Activated CD4-positive, alpha-beta T cell treated with anti-CD3 and anti-CD28 coated beads, Interleukin-2, Interleukin-6, amounts not matched to agents 100 ng/mL and 50 ng/mL, durations not matched to agents 16 hours and 8 hours (primary cell): Measurements from ENCODE around the gene BLACAT1.
A peak's percentile ranks its signal among the peaks of the same experiment; 100 is the strongest.
"Not testable (repeated sequence)": the region's sequence is repeated elsewhere in the genome, so short reads cannot be mapped to it uniquely, and the experiment has no call there.

Experiments used
- DNase-seq: peaks from one replicate; pipeline ENCODE4 v3.0.0-alpha.2; 2020

The BLACAT1 gene

DNA sequence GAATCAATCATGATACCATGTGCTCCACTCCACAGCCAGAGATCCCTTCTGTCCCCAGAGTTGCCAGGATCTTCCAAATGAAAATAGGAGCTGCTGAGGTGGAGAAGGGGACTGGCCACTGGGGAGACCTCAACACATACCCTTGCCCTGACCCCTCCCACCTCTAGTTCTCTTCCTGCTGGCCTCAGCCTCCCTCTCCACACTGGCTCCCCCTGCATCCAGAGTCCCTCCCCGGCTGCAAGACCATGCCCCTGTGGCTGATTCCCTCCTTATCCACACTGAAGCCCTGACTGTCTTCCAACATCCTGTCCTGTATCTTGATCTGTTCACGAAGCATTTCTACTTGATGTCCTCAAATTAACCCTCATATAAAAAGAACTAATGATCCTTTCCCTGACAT, 27.5 kb upstream of the BLACAT1 start:
- DNase-seq, result no peak

DNA sequence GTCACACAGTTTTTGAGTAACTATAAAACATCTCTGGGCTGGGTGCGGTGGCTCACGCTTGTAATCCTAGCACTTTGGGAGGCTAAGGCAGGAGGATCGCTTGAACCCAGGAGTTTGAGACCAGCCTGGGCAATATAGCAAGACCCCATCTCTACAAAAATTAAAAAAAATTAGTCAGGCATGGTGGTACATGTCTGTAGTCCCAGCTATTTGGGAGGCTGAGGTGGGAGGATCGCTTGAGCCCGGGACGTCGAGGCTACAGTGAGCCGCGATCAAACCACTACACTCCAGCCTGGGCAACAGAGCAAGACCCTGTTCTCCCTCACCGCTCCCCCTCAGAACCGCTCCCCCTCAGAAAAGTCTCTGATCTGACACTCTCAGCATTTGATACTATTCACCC, 26.7 kb upstream of the BLACAT1 start:
- DNase-seq, result not testable (repeated sequence)

DNA sequence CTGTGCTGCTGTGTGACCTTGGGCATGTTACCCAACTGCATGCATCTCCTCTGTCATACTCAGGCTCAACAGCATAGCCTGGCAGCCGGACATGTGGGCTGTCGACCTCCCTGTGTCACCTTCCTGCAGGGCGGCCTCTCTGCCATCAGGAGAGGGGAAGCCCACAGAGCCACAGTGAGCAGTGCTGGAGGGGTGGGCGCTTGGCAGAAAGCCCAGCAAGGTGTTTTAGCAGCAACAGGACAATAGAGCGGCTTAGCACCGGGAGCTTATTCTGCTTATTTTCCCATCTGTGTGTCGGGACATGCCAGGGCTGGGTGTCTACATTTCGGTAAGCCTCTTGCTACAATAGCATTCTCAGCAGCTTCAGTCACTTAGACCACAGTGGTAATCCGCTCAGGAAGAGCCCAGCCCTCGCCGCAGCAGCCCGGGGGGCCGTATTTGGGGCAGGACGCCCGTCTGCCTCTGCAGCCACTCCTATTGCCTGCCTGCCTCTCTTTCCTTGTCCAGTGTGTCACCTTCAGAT, 25.8 kb upstream of the BLACAT1 start:
- DNase-seq, result peak; percentile 17

DNA sequence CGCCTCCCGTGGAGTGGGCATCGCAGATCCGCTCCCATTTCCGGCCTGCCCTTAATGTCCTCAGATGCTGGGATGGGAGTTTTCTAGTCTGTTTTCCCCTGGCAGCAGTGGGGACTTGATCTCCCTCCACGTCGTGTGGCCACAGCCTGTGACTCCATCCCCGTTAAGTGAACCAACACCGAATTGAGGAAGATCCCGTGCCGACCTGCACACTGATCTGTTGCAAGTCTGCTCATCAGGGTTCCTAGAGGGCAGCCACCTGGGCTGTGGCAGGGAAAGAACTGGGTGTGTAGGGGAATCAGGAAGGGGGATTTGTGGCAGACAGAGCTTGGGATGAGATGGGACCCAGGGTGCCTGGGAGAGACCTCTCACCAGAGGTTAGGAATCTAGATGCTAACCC, 25.4 kb upstream of the BLACAT1 start:
- DNase-seq, result no peak

DNA sequence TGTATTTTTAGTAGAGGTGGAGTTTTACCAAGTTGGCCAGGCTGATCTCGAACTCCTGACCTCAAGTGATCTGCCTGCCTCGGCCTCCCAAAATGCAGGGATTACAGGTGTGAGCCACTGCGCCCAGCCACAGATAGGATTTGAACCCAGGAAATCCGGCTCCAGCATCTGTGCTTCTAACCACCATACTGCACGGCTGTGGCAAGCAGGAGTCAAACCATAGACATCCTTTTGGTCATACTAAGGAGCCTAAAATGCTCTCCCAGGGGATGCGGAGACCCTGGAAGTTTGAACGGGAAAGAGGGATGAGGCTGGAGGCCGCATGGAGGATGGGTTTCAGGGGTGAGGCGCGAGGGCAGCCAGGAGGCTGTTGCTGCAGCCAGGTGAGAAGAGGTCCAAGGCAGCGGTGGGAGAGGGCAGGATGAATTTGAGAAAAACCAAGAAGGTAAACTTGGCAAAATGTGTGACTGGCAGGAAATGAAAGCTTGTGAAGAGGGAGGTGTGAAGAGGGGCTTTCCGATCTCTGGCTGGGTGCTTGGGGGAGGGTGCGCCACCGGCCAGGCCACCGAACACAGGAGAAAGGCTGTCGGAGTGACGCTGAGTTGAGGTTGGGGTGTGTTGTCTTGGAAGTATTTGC, 24.6 kb upstream of the BLACAT1 start:
- DNase-seq, result peak; percentile 81

DNA sequence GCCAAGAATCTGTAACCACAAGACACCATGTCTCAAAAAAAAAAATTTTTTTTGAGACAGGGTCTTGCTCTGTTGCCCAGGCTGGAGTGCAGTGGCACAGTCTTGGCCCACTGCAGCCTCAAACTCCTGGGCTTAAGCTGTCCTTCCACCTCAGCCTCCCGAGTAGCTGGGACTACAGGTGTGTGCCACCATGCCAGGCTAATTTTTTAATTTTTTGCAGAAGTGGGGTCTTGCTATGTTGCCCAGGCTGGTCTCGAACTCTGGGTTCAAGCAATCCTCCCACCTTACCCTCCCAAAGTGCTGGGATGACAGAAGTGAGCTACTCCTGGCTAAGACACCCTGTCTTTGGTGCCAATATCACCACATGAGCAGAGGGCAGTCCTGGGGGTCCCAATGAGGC, 23.1 kb upstream of the BLACAT1 start:
- not testable (repeated sequence) for DNase-seq

DNA sequence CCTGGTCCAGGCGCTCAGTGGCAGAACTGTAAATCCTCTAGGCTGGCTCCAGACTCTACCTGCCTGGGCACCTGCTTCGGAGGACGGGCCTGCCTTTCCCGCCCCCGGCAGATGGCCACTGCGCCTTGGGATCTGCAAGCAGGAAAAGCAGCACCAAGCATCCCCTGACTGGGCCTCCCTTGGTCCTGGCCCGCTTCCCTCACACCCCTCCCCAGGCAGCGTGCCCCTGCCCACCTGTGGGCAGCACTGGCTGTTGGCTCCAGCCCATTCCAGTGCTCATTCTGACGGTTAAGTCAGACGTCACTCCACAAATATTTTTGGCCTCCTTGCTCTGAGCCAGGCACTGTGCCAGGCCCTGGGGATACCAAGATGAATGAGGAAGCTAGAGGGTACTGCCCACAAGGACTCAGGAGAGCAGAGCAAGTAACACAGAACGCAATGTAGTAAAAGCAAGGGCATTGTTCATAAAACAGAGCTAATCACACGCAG, 22.0 kb upstream of the BLACAT1 start:
- no peak for DNase-seq

DNA sequence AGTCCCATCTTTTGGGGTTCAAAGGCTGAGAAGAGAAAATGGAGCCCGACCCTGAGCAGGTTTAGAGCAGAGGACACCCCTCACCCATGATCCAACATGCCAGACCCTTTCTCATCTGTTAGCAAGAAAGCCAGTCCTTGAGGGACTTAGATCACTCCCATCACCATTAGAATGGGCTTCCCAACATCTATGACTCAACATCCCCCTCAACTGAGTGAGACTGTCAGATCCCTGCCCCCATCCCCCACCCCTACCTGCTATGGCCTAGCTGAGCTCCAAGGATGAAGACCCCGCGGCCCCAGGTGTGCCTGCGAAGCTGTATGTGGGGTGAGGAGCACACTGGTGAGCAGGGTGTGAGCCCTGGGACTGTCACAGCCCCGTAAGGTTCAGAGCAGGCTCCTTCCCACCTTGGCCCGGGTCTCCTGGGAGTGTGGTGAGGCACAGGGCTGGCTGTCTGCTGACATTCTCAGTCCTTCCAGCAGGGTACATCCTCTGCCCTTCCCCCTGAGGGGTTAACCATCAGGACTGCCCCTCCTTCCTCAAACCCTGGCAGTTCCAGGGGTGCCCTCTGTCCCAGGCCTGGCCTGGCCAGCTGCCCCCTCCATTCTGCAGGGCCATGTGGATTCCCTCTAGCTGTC, 21.4 kb upstream of the BLACAT1 start:
- DNase-seq, result no peak

DNA sequence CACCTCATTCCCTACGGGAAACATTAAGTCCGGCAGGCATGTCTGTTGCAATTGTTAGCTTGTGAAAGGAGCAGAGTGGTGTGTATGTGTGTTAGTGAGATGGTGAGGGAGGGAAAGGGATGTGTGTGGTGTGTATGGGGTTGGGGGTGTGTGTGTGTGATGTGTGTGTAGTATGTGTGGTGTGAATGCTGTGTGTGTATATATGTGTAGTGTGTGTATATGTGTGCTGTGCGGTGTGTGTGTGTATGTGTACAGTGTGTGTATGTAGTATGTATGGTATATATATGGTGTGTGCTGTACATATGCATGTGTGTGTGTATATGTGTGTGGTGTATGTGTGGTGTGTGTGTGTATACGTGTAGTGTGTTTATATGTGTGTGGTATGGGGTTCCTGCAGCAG, 20.8 kb upstream of the BLACAT1 start:
- DNase-seq, result no peak

DNA sequence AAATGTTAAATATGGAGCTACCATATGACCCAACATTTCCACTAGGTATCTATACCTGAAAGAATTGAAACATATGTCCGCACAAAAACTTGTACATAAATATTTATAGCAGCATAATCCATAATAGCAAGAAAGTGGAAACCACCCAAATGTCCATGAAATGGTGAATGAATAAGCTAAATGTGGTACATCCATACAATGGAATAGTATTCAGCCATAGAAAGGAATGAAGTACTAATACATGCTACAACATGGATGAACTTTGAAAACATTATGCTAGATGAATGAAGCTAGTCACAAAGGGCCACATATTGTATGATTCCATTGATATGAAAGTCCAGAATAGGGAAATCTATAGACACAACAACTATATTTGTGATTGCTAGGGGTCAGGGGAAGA, 20.0 kb upstream of the BLACAT1 start:
- no peak for DNase-seq

DNA sequence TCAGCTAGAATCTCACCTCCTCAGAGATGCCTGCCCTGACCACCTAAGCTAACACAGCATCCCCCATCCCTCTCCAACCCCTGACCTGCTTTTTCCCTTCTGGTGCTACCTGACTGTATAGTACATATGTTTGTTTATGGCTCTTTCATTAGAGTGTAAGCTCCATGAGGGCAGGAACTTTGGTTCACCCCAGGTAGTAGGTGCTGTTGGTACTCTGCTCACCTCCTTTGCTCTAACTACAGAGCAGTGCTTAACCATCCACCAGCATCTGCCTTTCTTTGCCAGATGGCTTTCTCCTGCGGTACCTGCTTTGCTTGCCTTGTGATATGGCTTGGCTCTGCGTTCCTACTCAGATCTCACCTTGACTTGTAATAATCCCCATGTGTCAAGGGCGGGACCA, 18.7 kb upstream of the BLACAT1 start:
- DNase-seq, result no peak

DNA sequence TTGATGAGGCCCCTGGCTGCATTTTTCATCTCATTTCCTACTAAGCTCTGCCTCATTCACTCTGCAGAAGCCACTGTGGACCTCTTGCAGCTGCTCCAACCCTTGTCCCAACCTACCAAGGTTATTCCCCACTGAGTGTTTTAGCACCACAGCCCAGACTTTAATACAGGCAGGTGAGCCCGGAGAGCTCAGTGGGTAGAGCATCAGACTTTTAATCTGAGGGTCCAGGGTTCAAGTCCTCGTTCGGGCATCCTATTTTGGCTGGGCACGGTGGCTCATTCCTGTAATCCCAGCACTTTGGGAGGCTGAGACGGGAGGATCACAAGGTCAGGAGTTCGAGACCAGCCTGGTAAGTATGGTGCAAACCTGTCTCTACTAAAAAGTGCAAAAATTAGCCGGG, 18.1 kb upstream of the BLACAT1 start:
- no peak for DNase-seq

DNA sequence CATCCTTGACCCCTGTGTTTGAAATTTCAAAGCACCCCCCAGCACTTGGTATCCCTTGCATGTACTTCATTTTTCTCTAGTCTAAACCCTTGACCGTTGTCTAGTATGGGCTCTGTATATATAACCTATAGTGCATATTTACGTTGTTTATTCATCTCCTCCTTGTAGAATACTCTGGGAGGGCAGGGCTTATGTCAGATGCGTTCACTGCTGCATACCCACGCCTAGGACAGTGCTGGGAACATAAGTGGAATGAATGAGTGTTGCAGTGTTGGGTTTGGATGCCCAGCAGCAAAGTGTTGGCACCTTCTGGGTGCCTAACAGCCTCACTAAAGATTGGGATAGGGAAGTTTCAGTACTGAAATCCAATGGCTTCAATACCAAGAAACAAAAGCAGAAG, 17.6 kb upstream of the BLACAT1 start:
- DNase-seq, result no peak

DNA sequence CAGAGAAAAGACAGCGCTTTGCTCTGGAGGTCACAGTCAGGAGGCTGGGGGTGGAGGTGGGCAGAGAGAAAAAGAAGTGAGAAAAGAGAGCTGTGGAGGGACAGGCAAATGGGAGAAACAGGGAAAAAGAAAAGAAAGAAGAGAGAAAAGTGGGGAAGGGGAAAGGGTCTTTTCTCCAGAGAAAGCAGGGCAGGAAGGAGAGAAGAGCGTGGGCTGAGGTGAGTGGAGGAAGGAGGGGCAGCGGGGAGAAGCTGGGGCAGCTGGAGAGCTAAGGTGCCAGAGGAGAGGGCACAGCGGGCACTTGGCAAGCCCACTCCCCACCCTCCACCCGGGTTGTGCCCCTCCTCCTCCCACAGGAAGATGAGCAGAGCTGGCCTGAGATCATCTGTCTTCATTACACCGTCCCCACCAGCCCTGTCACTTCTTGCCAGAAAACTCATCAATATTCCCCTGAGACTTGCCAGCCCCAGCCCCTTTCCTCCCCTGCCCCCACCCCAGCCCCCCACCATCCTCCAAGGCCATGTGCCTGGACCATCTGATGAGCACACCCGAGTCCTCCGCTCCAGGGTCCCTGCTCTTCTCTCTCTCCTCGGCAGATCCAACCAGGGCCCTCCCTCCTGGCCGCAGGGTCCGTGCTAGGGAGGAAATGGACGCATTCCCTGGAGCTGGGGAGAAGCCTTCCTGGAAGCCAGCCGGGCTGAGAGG, 17.0 kb upstream of the BLACAT1 start:
- DNase-seq, result no peak

DNA sequence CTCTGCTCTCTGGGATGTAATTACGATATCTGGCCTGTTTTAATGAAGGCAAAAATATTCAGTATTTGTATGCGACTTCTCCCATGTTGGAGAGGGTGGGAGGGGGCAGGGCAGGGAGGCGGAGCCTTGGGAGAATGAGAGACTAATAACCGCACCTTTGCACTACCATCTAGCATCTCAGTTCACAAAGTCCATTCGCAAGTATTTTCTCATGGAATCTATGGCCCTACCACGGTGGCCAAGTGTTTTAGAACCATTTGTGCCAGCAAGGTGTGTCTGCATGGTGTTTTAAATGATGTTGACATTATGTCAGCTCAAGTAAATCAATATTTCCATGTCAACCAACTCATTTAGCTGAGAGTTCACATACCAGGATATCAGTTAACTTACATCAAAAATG, 14.3 kb upstream of the BLACAT1 start:
- DNase-seq, result no peak

DNA sequence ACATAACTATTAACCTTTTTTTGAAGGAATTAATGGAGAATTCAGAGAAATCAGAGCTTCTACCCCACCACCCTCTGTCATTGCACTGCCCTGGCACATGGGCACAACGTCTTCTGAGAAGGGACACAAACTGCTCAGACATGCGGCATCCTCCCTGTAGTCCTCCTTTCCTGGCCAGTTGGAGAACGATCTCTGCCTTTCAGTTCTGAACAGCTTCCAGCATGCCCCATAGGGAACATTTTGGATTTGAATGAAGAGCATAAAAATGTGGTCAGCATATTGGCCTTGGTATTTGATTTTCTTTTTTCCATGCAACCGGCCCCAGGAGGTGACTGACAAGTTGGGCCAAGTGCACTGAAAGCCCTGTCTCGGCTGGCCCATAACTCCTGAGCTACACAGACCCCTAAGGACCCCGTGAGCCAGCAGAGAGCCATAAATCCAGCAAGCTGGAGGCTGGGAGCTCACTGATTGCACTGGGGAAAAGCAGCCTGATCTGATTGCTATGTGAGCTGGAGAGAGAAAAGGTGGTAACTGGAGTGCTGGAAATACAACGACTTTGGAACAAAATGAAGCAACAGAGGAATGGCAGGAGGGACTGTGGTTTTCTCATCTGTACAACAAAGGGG, 10.9 kb upstream of the BLACAT1 start:
- DNase-seq, result no peak

DNA sequence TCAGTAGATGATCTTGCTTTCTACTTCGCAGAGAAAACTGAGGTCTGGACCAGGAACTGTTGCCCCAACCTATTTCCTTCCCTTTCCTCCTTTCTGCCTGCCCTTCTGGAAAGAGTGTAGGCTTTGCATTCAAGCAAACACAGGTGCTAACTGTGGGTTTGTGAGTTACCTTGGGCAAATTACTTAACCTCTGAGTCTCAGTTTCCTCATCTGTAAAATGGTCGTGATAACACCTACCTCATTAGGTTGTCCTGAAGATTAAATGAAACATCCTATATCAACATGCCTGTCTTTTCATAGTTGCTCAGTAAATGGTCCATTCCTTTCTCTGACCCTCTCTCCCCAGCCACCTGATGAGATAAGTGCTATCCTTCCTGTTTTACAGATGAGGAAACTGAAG, 9.5 kb upstream of the BLACAT1 start:
- DNase-seq, result no peak

DNA sequence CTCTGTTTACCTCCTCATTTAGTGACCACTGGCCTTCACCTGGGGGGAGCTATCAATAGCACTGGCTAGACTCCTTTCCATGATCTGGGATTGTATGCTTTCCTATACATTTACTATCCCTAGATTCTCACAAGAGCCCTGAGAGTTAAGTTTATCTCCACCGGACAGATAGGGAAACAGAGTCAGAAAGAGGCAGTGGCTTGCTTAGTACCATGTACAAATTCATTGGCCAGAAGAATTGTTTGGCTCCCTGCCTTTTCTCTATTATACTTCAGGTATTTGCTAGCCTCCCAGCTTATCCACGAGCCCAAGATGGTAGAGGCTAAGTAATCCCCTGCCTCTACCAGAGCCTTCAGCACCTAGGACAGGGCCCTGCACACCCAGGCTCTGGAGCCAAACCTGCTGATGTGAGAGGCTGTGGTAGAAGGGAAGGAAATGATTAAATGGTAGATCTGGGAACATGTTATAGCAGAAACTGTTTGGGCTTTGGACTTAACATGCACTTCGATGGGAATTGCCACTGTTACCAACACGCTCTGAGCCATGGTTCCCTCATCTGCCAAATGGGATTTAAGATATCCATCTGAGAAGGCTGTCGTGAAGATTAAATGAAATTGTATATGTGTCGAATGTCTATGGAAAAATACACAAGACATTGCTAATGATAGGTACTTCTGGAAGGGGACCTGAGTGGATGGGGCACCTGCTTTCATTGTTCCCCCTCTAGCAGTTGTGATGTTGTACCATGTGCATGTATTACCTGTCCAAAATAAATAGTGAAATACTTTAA, 3.1 kb upstream of the BLACAT1 start:
- DNase-seq, result peak; percentile 38

DNA sequence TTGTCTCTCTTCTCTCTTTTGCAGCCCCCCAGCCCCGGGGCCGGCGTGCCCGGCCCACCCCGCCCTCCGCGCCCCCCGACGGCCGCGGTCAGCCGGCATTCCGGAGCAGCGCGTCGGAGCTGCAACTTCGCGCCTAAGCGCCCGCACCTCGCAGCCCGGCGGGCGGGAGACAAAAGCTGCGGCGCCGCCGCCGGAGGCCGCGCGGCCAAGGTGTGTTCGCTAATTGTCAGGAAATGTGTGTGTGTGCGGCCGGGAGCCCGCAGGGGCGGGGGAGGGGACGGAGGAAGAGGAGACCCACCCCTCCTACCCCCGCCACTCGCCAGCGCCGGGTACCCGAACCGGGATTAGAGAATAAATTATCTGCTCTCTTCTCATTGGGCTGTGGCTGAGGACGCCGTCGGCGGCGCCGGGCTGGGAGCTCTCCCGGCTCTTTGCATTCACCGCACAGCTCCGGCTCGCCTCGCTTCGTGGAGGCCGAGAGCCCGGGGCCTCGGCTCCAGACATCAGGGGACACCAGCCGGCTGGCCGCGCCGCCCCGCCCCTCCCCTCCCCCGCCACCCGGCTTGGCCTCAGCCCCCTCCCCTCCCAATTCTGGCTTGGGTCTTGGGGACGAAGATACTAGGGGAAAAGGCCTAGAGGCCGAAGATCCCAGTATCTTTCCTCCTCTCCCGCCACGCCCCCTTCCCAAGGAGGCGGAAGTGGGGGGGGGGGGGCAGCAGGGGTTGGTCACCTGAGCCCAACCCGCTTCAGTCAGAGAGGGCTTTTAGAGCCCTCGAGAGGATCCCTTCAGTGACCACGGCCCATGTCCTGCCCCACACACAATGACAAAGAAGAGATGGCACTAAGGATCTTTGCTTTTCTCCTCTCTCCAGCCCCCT, 1.3 kb upstream of the BLACAT1 start:
- DNase-seq, result no peak

DNA sequence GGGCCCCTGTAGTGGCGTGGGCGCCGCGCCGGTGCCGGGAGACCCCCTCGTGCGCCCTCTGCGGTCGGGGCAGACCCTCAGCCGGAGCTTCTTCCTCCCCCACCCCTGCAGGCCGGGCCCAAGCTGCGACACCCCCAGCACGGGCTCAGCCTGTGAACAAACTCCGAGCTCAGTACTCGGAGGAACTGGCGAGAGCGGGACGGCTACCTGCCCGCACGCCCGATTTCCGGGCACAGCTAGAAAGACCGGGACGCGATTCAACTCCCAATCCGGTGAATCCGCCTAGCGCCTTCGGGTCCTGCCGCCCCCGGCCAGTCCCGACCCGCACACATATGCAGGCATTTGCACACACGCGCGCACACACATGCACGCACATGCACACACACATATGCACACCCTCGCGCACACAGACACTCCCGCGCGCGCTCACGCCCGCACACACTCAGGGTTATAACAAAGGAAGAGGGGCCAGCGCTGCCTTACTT, 580 bp upstream of the BLACAT1 start:
- no peak for DNase-seq

DNA sequence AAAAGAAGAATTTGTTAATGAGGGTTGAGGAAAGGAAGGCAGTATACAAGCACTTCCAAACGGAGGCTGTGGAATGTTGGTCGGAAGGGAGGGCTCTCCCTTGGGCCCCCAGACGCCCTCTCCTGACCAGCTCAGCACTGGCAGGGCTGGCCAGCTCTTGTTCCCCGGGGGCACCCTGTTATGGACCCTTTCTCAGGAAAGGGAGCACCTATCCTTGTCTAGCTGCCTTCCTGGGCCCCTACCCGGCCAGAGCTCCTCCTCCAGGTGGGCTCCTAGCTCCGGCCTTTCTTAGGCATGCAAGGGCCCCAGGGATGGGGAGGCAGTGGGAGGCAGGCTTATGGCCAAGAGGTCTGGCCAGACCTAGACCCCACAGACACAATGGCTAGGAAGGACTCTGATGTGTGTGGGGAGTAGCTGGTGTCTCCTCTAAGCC, 926 bp downstream of the BLACAT1 start:
- DNase-seq, result no peak

DNA sequence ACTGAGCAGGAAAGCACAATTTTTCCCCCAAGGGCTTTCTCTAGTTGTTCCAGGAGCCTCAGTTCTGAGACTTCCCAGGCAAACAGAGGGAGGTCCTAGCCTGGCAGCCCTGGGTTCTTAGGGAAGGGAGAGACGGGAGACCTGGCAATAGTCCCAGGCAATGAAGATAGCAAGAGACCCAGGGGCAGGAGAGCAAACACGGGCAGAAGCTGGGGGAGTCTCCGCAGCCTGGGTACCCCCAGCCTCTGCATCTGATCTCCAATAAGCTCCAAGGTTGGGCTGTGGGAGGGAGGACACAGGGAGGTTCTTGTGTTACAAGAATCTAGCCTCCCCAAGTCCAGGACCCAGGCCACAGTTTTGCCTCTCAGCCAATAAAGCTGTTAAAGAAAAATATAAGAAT, 2.4 kb downstream of the BLACAT1 start:
- DNase-seq, result no peak
